MM.1S (cell line): Measurements from ENCODE around the gene NQO1.
"Not testable (repeated sequence)": the region's sequence is repeated elsewhere in the genome, so short reads cannot be mapped to it uniquely, and the experiment has no call there.

Source experiments
- EZH2 ChIP-seq: fragments of 300-600 bp; sonication (generic); optimal IDR thresholded peaks from 2 replicates; pipeline ENCODE3; 2017; ENCODE audit warnings: low read depth, mild to moderate bottlenecking, antibody characterized with exemption, low read length, mixed read lengths
- TF ChIP-seq, protein P1 (sequence below): fragments of 300-600 bp; sonication (generic); IDR thresholded peaks from 2 replicates; pipeline ENCODE4 v1.5.1; 2016; ENCODE audit warnings: antibody characterized with exemption, low read length, mixed read lengths

DNA sequence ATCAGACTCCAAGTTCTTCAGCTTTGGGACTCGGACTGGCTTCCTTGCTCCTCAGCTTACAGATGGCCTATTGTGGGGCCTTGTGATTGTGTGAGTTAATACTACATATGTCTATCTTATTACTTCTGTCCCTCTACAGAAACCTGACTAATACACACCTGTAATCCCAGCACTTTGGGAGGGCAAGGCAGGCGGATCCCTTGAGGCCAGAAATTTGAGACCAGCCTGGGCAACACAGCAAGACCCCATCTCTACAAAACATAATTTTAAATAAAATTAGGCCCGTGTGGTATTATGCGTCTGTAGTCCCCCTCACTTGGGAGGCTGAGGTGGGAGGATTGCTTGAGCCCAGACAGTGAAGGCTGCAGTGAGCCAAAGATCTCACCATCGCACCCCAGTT lies 4.9 kb upstream of the NQO1 start:
- TF ChIP-seq, protein P1, sequence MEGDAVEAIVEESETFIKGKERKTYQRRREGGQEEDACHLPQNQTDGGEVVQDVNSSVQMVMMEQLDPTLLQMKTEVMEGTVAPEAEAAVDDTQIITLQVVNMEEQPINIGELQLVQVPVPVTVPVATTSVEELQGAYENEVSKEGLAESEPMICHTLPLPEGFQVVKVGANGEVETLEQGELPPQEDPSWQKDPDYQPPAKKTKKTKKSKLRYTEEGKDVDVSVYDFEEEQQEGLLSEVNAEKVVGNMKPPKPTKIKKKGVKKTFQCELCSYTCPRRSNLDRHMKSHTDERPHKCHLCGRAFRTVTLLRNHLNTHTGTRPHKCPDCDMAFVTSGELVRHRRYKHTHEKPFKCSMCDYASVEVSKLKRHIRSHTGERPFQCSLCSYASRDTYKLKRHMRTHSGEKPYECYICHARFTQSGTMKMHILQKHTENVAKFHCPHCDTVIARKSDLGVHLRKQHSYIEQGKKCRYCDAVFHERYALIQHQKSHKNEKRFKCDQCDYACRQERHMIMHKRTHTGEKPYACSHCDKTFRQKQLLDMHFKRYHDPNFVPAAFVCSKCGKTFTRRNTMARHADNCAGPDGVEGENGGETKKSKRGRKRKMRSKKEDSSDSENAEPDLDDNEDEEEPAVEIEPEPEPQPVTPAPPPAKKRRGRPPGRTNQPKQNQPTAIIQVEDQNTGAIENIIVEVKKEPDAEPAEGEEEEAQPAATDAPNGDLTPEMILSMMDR: not testable (repeated sequence)
- not testable (repeated sequence) for TF ChIP-seq EZH2
